Eye (tissue), 1 donor: ENCODE data around the gene CNTN4.

ENCODE experiments used
- DNase-seq: peaks from one replicate; pipeline ENCODE4 v3.0.0-alpha.2; 2015

The CNTN4 gene

DNA sequence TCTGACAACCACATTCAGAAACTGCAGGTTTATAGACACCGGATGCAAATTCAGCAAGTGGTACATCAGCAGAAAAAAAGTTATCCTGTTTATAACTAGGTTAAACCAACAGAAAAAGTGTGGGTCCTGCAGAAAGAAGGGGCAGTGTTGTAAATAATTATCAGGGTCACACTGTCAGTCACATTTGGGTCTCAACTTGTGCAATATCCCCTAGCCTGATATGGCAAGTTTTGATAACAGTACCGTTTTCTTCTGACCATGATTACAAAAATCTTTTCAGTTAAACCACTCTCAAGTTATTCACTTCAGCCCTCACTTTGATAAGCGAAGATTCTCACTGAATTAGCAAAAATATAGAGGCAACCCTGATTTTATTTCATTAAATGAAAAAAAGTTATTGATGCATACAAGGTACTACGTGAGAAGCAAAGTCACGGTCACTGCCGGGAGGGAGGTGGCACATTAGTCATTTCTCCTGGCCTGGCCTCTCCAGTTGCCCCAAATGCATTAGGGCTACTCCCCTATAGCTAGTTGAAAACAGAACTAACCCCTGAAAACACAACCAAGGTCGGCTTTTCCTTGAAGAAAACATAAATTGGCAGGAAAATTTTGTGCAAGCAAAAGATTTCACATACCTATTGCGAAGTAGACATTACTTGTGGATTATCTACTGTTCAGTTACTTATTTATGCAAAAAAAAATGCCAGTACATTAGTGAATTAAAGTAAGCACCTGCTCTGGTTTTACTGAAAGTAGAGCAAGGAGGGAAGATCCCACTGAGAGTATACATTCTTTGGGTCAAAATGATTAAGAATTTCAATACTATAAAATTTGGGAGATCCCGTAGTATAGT, 982.9 kb downstream of the CNTN4 start:
- DNase-seq, result no peak

DNA sequence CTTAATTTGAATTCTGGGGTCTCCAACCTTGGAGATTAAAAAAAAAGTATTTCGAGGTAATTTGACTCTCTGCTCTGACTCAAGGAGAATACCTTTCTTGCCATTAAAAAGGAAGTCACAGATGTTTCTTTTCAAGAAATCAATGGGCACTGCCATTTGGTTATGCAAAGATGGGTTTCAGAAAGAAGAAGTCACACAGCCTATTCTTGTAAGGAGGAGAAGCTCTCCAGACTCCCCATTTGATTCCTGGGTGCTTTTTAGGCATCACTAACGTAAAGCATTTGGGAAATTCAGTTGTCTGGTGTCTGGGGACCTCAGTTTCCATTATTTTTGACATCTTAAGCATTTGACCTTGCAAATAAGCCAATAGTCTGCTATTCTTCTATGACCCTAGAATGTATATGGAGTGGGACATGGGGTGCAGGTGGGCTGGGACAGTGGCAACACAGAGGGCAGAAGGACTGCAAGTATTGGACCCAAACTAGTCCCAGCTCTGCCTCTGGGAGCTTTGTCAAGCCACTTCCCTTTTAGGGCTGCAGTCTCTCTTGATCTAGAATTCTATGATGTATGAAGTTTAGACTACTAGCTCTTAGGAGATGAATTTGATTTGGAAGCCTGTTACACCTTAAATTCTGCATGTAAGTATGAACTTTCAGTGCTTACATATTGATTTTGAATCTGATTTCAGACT, 983.7 kb downstream of the CNTN4 start:
- no peak for DNase-seq

- DNase-seq, result no peak
These were observed 986.2 kb downstream of the CNTN4 start for GRCh38 chr3:3084890-3085289.

GRCh38 chr3:3085782-3086181, 987.1 kb downstream of the CNTN4 start:
- no peak for DNase-seq

GRCh38 chr3:3086239-3086638, 987.6 kb downstream of the CNTN4 start:
- DNase-seq, result no peak

DNA sequence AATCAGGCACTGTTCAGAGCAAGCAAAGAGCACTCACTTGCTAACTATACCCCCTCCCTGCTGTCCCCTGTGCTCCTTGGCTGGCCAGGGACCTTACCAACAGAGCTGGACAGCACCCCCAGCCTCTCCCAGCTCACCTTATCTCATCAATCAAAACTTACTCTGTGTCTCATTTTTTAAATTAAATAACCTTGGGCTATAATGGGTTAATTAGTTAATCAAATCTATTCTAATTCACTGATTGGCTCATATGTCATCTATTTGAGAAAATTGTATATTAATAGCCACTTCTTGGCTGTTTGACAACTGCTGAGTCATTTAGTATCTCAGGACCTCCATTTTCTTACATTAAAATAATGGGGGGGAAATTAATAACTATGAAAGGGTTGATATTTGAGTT, 988.6 kb downstream of the CNTN4 start:
- no peak for DNase-seq

DNA sequence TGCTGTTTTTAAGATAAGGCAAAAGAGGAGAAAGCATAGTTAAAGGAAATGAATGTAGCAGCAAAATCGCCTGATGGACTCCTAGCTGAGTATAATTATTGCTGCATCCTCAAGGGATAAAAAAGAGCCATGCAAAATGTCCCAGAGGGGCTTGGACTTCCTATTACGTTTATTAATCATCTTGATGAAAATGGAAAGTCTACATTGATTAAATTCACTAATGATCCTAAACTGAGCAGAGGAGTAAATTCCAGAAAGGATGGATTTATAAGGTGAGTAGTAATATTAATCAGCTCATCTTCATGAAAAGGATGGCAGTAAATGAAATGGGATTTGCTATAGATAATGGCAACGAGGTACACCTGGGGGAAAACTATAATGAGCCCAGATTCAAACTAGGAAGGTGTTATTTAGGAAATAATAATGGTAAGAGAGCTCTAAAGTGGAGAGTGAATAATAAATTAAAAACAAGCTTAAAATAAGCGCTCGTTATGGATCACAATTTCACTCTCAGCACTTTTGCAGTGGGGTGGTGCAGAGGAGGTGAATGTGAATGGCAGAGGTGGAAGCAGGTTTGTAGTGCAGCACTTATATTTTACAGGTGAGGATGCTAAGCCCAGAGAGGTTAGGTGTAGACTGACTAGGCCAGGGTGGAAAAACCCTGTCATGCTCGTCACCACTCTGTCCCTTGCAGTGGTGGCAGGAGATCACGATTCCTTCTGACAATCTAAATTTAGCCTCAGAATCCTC, 989.2 kb downstream of the CNTN4 start:
- no peak for DNase-seq

- no peak for DNase-seq
These were observed 990.4 kb downstream of the CNTN4 start for GRCh38 chr3:3089017-3089416.

DNA sequence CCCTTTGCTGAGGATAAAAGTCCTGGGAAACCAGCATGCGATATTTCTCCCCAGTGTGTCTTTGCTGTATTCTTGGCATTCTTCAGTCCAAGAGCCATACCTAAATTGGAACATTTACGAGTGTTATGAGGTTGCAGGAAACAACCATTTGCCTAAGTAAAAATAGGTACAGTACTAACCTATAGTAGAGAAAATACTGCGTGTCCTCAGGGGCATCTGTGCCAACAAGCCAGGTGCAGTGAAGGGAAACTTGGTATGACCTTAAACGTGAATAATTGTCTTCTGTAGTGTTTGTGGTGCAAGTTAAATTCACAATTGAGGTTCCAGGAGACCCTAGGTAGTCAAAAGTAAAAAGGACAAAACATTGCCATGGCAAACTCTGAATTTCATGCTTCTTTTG, 999.3 kb downstream of the CNTN4 start:
- no peak for DNase-seq

GRCh38 chr3:3101660-3102458, 1003.2 kb downstream of the CNTN4 start:
- DNase-seq, result no peak

DNA sequence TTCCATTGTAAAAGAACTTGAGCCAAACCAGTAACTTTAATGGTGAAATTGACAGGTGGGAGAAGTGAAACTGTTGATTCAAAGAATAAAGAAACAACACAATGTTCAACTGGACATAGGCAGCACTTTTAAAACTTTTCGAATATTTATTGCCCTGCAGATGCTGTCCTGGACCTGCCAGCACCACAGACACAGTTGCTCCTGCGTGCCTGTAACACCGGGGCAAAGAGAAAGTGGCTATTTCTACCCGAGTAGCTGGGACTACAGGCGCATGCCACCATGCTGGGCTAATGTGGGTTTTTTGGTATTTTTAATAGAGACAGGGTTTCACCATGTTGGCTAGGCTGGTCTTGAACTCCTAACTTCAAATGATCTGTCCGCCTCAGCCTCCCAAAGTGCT, 1004.1 kb downstream of the CNTN4 start:
- no peak for DNase-seq

DNA sequence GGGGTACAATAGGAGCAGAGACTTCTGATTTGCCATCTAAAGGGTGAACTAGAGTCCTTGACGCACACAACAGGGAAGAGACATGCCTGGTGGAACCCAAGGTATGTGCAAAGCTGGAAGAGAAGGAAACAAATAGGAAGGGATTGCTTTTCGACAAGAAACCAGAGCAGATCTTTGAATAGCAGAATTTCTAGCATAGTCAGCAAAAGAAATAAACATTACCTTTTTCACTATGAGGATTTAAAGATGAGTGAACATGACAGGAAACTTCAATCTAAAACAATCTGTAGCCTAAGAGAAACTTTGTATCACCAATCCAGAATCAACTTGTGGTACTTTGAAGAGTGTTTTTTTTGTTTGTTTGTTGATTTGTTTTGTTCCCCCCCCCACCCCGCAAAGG, 1006.6 kb downstream of the CNTN4 start:
- no peak for DNase-seq

- DNase-seq, result no peak
These were observed 1007.1 kb downstream of the CNTN4 start for GRCh38 chr3:3105815-3106214.

- no peak for DNase-seq
These were observed 1008.5 kb downstream of the CNTN4 start for GRCh38 chr3:3107181-3107580.
